Measurements from ENCODE around the gene CAPZB. TPM values are rescaled to one million over a fixed set of nuclear protein-coding genes. Genes with fewer than 3 reads are reported as not detected.

CAPZB gene
- total RNA-seq, 2 experiments from 2014 or later: 335 to 340 TPM

DNA sequence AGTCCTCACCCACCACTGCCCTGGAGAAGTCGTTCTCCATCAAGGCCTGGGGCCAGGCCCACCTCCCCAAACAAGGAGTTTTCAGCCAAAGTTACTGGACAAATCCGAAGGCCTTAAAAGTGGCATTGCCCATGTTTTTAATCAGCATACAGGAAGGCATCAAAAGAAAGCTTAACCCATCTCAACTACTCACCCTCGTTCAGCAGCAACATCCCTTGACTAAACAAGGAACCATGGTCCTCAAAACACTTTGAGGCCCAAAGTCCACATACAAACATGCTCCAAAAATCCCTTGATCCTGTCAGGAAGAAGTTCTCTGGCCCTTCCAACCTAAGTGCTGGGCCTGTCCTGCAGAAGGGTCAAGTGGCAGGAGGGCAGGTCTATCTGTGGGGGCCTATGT, 1.6 kb downstream of the CAPZB start:
- Mint-ChIP-seq H3K9me3 (no peaks in the 10 kb centered on the region), H3K4me1 (ENCODE audit: low read depth) (peaks cover 75% of the 10 kb centered on the region), H3K4me3 (peak overlapping the region; percentile 95), H3K36me3 (ENCODE audit: low read depth) (peaks cover 32% of the 10 kb centered on the region), H3K27me3 (no peaks in the 10 kb centered on the region), H3K27ac (peak overlapping the region; percentile 94)
- TF ChIP-seq, protein P1, sequence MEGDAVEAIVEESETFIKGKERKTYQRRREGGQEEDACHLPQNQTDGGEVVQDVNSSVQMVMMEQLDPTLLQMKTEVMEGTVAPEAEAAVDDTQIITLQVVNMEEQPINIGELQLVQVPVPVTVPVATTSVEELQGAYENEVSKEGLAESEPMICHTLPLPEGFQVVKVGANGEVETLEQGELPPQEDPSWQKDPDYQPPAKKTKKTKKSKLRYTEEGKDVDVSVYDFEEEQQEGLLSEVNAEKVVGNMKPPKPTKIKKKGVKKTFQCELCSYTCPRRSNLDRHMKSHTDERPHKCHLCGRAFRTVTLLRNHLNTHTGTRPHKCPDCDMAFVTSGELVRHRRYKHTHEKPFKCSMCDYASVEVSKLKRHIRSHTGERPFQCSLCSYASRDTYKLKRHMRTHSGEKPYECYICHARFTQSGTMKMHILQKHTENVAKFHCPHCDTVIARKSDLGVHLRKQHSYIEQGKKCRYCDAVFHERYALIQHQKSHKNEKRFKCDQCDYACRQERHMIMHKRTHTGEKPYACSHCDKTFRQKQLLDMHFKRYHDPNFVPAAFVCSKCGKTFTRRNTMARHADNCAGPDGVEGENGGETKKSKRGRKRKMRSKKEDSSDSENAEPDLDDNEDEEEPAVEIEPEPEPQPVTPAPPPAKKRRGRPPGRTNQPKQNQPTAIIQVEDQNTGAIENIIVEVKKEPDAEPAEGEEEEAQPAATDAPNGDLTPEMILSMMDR (IDR thresholded peaks at IDR 0.05): no peak
- ChIA-PET CTCF (interaction anchor here (1.6 to 1.9 kb wide), 3 partner anchors 38 to 170 kb away, joined by 5 to 6 read pairs (median 6); no protein-coding TSS in a partner anchor), POLR2A (interaction anchor here (1.2 to 14.4 kb wide), 4 partner anchors 10 to 113 kb away, joined by 3 to 213 read pairs (median 12); a partner anchor contains a TSS)
- no peak for ATAC-seq
- intact Hi-C loops (cut with micrococcal nuclease): loop anchor here (5.0 kb wide), 1 partner anchor 114 kb away; a partner anchor contains a TSS
- no peak for DNase-seq

DNA sequence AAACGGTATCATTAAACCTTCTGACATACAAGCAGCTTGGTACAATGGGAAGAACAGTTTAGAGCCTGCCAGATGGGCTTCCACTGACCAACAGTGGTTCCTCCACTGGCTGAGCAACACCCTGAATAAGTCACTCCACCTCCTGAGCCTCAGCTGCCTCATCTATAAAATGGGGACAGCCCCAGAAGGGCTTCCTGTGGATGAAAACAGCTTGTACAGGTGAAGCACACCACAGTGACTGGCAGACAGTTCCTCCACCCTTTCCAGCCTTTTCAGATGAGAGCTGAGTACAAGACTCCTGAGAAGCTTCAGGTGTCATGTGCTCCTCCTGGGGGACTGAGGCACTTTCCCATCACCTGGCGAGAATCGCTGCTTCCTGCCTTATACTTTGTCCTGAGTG, 2.1 kb downstream of the CAPZB start:
- ChIA-PET CTCF (interaction anchor here (0.6 to 1.9 kb wide), 5 partner anchors 10 to 170 kb away, joined by 3 to 6 read pairs (median 5); no protein-coding TSS in a partner anchor), POLR2A (interaction anchor here (1.1 to 14.4 kb wide), 5 partner anchors 10 to 114 kb away, joined by 3 to 213 read pairs (median 4); a partner anchor contains a TSS)
- peaks cover 75% of the 10 kb centered on the region for H3K4me1 Mint-ChIP-seq (ENCODE audit: low read depth)
- intact Hi-C loops (cut with micrococcal nuclease): loop anchor here (5.0 kb wide), 1 partner anchor 114 kb away; a partner anchor contains a TSS
- H3K9me3 Mint-ChIP-seq: no peaks in the 10 kb centered on the region
- peaks cover 37% of the 10 kb centered on the region for H3K36me3 Mint-ChIP-seq (ENCODE audit: low read depth)
- H3K27ac Mint-ChIP-seq: peak overlapping the region; percentile 94
- no peaks in the 10 kb centered on the region for H3K27me3 Mint-ChIP-seq
- TF ChIP-seq, protein P1 (IDR thresholded peaks at IDR 0.05): no peak
- DNase-seq (peak; percentile 72), ATAC-seq (peak; percentile 31)
- peak overlapping the region; percentile 95 for H3K4me3 Mint-ChIP-seq

DNA sequence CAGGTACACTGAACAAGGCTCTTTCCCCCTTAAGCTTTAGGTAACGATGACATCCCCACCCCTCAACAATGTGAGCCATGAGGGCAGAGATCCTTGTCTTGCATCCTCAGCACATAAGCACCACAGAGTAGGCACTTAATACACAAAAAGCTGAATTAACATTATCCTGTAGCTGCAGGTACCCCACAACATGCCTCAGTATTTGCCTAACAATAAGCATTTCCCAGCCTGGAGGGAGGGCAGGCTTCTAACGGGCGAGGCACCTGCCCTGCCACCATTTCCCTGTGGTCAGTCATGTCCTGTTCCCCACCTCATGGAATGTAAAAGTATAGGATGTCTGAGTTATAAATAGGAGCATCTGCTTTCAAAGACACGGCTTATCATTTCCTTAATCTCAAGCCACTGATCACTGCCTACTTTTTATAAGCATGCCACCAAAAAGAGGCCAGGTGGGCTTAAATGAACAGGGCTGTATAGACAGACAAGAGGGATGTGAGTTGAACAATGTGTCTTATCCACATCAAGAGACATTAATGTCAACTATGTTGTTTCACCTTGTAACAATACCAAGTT, 3.4 kb downstream of the CAPZB start:
- H3K36me3 Mint-ChIP-seq (ENCODE audit: low read depth): peaks cover 40% of the 10 kb centered on the region

DNA sequence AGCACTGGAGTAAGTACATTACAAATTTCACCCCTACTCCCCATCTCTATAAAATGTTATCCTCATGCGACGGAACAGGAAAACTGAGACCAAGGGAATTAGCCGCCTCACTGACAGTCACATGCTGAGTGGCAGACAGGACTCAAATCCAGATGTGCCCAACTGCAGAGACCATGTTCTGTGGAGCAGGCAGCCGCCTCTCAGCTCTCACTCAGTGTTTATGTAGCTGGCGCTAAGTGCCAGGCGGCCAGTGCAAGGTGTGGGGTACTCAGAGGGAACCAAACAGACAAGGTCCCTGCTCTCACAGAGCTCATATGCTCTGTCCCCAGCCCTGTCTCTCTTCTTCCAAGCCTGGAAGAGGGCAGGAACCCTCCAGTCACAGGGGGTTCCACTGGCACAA, 5.1 kb downstream of the CAPZB start:
- no peaks in the 10 kb centered on the region for H3K9me3 Mint-ChIP-seq
- H3K27ac Mint-ChIP-seq: peak overlapping the region; percentile 59
- H3K27me3 Mint-ChIP-seq: no peaks in the 10 kb centered on the region
- TF ChIP-seq, protein P1 (IDR thresholded peaks at IDR 0.05): no peak
- intact Hi-C loops (cut with micrococcal nuclease): loop anchor here (5.0 kb wide), 1 partner anchor 117 kb away; a partner anchor contains a TSS
- DNase-seq: no peak
- POLR2A ChIA-PET: interaction anchor here (0.7 to 14.4 kb wide), 3 partner anchors 13 to 163 kb away, joined by 3 to 213 read pairs (median 3); no protein-coding TSS in a partner anchor
- H3K4me1 Mint-ChIP-seq (ENCODE audit: low read depth): peaks cover 87% of the 10 kb centered on the region
- peaks cover 37% of the 10 kb centered on the region for H3K36me3 Mint-ChIP-seq (ENCODE audit: low read depth)
- no peak for ATAC-seq
- CTCF ChIA-PET: interaction anchor here (0.8 to 1.5 kb wide), 2 partner anchors 12 to 87 kb away, joined by 3 read pairs; no protein-coding TSS in a partner anchor
- no peak overlapping the region for H3K4me3 Mint-ChIP-seq

More for the DNA sequence above, 3.4 kb downstream of the CAPZB start:
- Mint-ChIP-seq H3K9me3 (no peaks in the 10 kb centered on the region), H3K27me3 (no peaks in the 10 kb centered on the region), H3K4me1 (ENCODE audit: low read depth) (peaks cover 77% of the 10 kb centered on the region), H3K27ac (peak overlapping the region; percentile 94), H3K4me3 (peak overlapping the region; percentile 95)
- ChIA-PET POLR2A (interaction anchor here (1.1 to 14.4 kb wide), 4 partner anchors 10 to 115 kb away, joined by 3 to 213 read pairs (median 12); a partner anchor contains a TSS), CTCF (interaction anchor here (0.8 to 1.8 kb wide), 5 partner anchors 9 to 172 kb away, joined by 3 to 6 read pairs (median 5); no protein-coding TSS in a partner anchor)
- no peak for ATAC-seq
- intact Hi-C loops (cut with micrococcal nuclease): loop anchor here (5.0 kb wide), 1 partner anchor 115 kb away; a partner anchor contains a TSS
- DNase-seq: no peak
- TF ChIP-seq, protein P1 (IDR thresholded peaks at IDR 0.05): no peak

All from activated CD8-positive, alpha-beta T cell treated with anti-CD3 and anti-CD28 coated beads for 36 hours (primary cell).